K562 (cell line): ENCODE data around the gene PILRA. TPM values are rescaled to one million over a fixed set of nuclear protein-coding genes. Genes with fewer than 3 reads are reported as not detected.
A peak's percentile ranks its signal among the peaks of the same experiment; 100 is the strongest.

Source experiments
- ATF2 ChIP-seq: sonication (generic); formaldehyde crosslinking; IDR thresholded peaks from 2 replicates; pipeline ENCODE4 v1.8.1; 2022; ENCODE audit warnings: missing genetic modification reagents
- CHD2 ChIP-seq: IDR thresholded peaks from 2 replicates; pipeline ENCODE4 v1.6.1; 2011; ENCODE audit warnings: low read depth, low read length
- EP300 ChIP-seq: IDR thresholded peaks from 2 replicates; pipeline ENCODE4 v1.6.1; 2012; ENCODE audit warnings: low read length, improper control_type of control experiment
- HDGF ChIP-seq: fragments of 450-650 bp; IDR thresholded peaks from 2 replicates; pipeline ENCODE4 v1.6.1; 2016
- MEF2A ChIP-seq: IDR thresholded peaks from 2 replicates; pipeline ENCODE4 v1.6.1; 2011; ENCODE audit warnings: low read depth, mild to moderate bottlenecking, low read length, moderate library complexity; ENCODE audit not compliant: control insufficient read depth
- NRF1 ChIP-seq, 2 experiments: fragments of 450-650 bp; IDR thresholded peaks in 1 of 2; conservative IDR thresholded peaks in 1 of 2; 2 replicates each; pipeline ENCODE4 v1.6.1; 2014; ENCODE audit warnings: mild to moderate bottlenecking in 2 of 2
- PRPF4 ChIP-seq: fragments of 200-400 bp; formaldehyde crosslinking; IDR thresholded peaks from one replicate; pipeline ENCODE4 v1.6.1; 2017; ENCODE audit warnings: low read length, low read depth, mild to moderate bottlenecking; ENCODE audit not compliant: insufficient read depth, poor library complexity, severe bottlenecking
- RAD21 ChIP-seq, 2 experiments: fragments of 250-450 bp in 1 of 2; fragments of 450-650 bp in 1 of 2; sonication (Bioruptor Pico) in 1 of 2; formaldehyde crosslinking in 1 of 2; IDR thresholded peaks in 1 of 2; conservative IDR thresholded peaks in 1 of 2; 2 replicates each; pipeline versions ENCODE4 v1.4.0 to v1.8.0; 2020 to 2022; ENCODE audit warnings: mild to moderate bottlenecking in 2 of 2, moderate library complexity in 1 of 2
- SMAD1 ChIP-seq: fragments of 150-350 bp; IDR thresholded peaks from 2 replicates; pipeline ENCODE4 v1.6.1; 2014; ENCODE audit warnings: low read length, low read depth; ENCODE audit not compliant: partially characterized antibody
- SNAPC5 ChIP-seq: fragments of 250-450 bp; sonication (Bioruptor Pico); IDR thresholded peaks from 2 replicates; pipeline ENCODE4 v1.8.0; 2021; ENCODE audit warnings: moderate library complexity, mild to moderate bottlenecking, inconsistent platforms
- STAT5A ChIP-seq: IDR thresholded peaks from 2 replicates; pipeline ENCODE4 v1.6.1; 2012; ENCODE audit warnings: low read length, inconsistent platforms, borderline replicate concordance
- STAT5B ChIP-seq: fragments of 250-450 bp; sonication (Bioruptor Pico); IDR thresholded peaks from 2 replicates; pipeline ENCODE4 v1.8.0; 2021; ENCODE audit warnings: mild to moderate bottlenecking, inconsistent platforms
- TCF3 ChIP-seq: sonication (generic); formaldehyde crosslinking; IDR thresholded peaks from 2 replicates; pipeline ENCODE4 v1.4.0; 2020; ENCODE audit warnings: mild to moderate bottlenecking, missing genetic modification reagents
- TEAD4 ChIP-seq, 2 experiments: sonication (generic) in 1 of 2; formaldehyde crosslinking in 1 of 2; IDR thresholded peaks; 2 replicates each; pipeline versions ENCODE4 v1.6.1 to v1.8.0; 2012 to 2022; ENCODE audit warnings: borderline replicate concordance in 1 of 2, inconsistent platforms in 1 of 2, low read length in 1 of 2, mild to moderate bottlenecking in 1 of 2, missing genetic modification reagents in 1 of 2
- TGIF2 ChIP-seq: sonication (generic); formaldehyde crosslinking; IDR thresholded peaks from 2 replicates; pipeline ENCODE4 v1.8.1; 2022; ENCODE audit warnings: mild to moderate bottlenecking, missing genetic modification reagents, moderate library complexity
- ZFP36 ChIP-seq: fragments of 150-350 bp; IDR thresholded peaks from 2 replicates; pipeline ENCODE4 v1.6.1; 2018; ENCODE audit warnings: low read length, low read depth; ENCODE audit not compliant: partially characterized antibody
- ZKSCAN1 ChIP-seq: fragments of 150-350 bp; IDR thresholded peaks from 2 replicates; pipeline ENCODE4 v1.6.1; 2016; ENCODE audit warnings: low read depth, low read length
- ZNF124 ChIP-seq: sonication (generic); formaldehyde crosslinking; IDR thresholded peaks from 2 replicates; pipeline ENCODE4 v1.8.1; 2022; ENCODE audit warnings: missing genetic modification reagents
- ZNF184 ChIP-seq: sonication (generic); formaldehyde crosslinking; IDR thresholded peaks from 2 replicates; pipeline ENCODE4 v1.5.0; 2020; ENCODE audit warnings: missing genetic modification reagents
- ZNF280B ChIP-seq: fragments of 250-450 bp; sonication (Bioruptor Pico); IDR thresholded peaks from 2 replicates; pipeline ENCODE4 v1.5.1; 2021; ENCODE audit warnings: mild to moderate bottlenecking
- polyA plus RNA-seq, 8 experiments: library from polyadenylated mRNA; depleted of rRNA in 4 of 8; stranded (reverse) in 5 of 8; unstranded in 3 of 8; fragments of >200 nt; fragmentation: Nextera tagmentation in 2 of 8; fragmentation: Illumina TruSeq in 1 of 8; extraction: Ambion mirVana in 2 of 8; extraction: Trizol in 1 of 8; gene quantifications; 2 replicates each; pipeline versions ENCODE4 v1.2.1 to v1.2.3, GENCODE V29; 2011 to 2014; ENCODE audit warnings: inconsistent platforms in 1 of 8, missing spikeins in 1 of 8
- total RNA-seq, 7 experiments: library from RNA; depleted of rRNA in 6 of 7; stranded (reverse); fragments of >200 nt in 6 of 7; fragmentation: Illumina TruSeq in 2 of 7; extraction: Trizol in 2 of 7; gene quantifications; 2 replicates each; pipeline versions ENCODE4 v1.2.1 to v1.2.3, GENCODE V29; 2011 to 2021; ENCODE audit warnings: low replicate concordance in 1 of 7

PILRA gene
- total and polyA plus RNA-seq, 9 of the 15 experiments (the other 6 are each of a cell fraction or from before 2014, with no cell fraction given) = 0.13 to 1.8 (median 0.62) TPM

- TF ChIP-seq PRPF4 (peak; percentile 64), TEAD4 (IDR thresholded peaks at IDR 0.05; ENCODE audit: low read length) (peak; percentile 79), TEAD4 (CRISPR knock-in tag; IDR thresholded peaks at IDR 0.05; ENCODE audit: borderline replicate concordance) (peak; percentile 94; the same call in 1 of the 2 replicates), EP300 (peak; percentile 24; the same call in 1 of the 2 replicates), STAT5B (no peak), NRF1 (conservative IDR thresholded peaks at IDR 0.05 in 1 of 2, IDR thresholded peaks at IDR 0.05 in 1 of 2) (peak; percentile 99), SNAPC5 (no peak), TCF3 (CRISPR knock-in tag) (peak; percentile 48), RAD21 (CRISPR knock-in tag; conservative IDR thresholded peaks at IDR 0.05 in 1 of 2, IDR thresholded peaks at IDR 0.05 in 1 of 2) (no peak; a peak in 1 of 4 replicates), SMAD1 (peak; percentile 57), ZNF280B (0 out of 2 replicates have a peak, but pooled peaks have one; percentile 17), MEF2A (peak; percentile 41; the same call in 1 of the 2 replicates), TGIF2 (CRISPR knock-in tag) (peak; percentile 90; the same call in 1 of the 2 replicates), CHD2 (no peak; the same call in 1 of the 2 replicates), ZNF124 (0 out of 2 replicates have a peak, but pooled peaks have one; percentile 20), ZNF184 (no peak), STAT5A (no peak; the same call in 1 of the 2 replicates), HDGF (peak; percentile 19; the same call in 1 of the 2 replicates), ZKSCAN1 (peak; percentile 71), ATF2 (CRISPR knock-in tag) (no peak), ZFP36 (no peak)
These were observed 55.1 kb downstream of the PILRA start, which contains the start of gene ZCWPW1 (continued) for GRCh38 chr7:100428199-100428966.
